CD4-positive, alpha-beta memory T cell (primary cell): ENCODE results near the gene FNDC3B. TPM values are rescaled to one million over a fixed set of nuclear protein-coding genes. Genes with fewer than 3 reads are reported as not detected.
"Not testable (repeated sequence)": the region's sequence is repeated elsewhere in the genome, so short reads cannot be mapped to it uniquely, and the experiment has no call there.

Source experiments
- CTCF ChIA-PET: fragments of 350-600 bp; sonication (Branson Sonifier 250); formaldehyde crosslinking; loops from one replicate; lab custom pipeline; 2021; ENCODE audit warnings: inconsistent platforms; ENCODE audit not compliant: partially characterized antibody; lab: Charles Lee
- POLR2A ChIA-PET: fragments of 350-600 bp; sonication (Branson Sonifier 250); formaldehyde crosslinking; loops from one replicate; lab custom pipeline; 2021; ENCODE audit not compliant: partially characterized antibody; lab: Charles Lee
- DNase-seq, 5 donors: peaks; one replicate each; pipeline versions ENCODE4 v3.0.0 to v3.0.0-alpha.2; 2020 to 2022; ENCODE audit warnings: mixed read lengths in 1 of 5
- H3K27ac ChIP-seq: one replicate; pipeline ENCODE4 v1.7.0; 2013; ENCODE audit warnings: low read depth, low read length
- H3K27me3 ChIP-seq: 2 replicates; pipeline ENCODE4 v1.7.0; 2013; ENCODE audit warnings: mild to moderate bottlenecking, low read length, moderate library complexity; ENCODE audit not compliant: insufficient read depth
- H3K36me3 ChIP-seq: 2 replicates; pipeline ENCODE4 v1.7.0; 2013; ENCODE audit warnings: mild to moderate bottlenecking, low read length, moderate library complexity; ENCODE audit not compliant: insufficient read depth
- H3K4me1 ChIP-seq: 2 replicates; pipeline ENCODE4 v1.7.0; 2013; ENCODE audit warnings: mild to moderate bottlenecking, low read length, moderate library complexity; ENCODE audit not compliant: insufficient read depth
- H3K4me3 ChIP-seq, 2 donors: one replicate each; pipeline ENCODE4 v1.7.0; 2013; ENCODE audit warnings: low read length in 2 of 2, mild to moderate bottlenecking in 1 of 2
- H3K9me3 ChIP-seq, 2 donors: one replicate each; pipeline ENCODE4 v1.7.0; 2013; ENCODE audit warnings: low read length in 2 of 2, control low read depth in 1 of 2; ENCODE audit not compliant: control insufficient read depth in 1 of 2
- H3K27ac Mint-ChIP-seq, 7 donors: one replicate each; pipeline ENCODE4 v1.8.0; 2020 to 2021; ENCODE audit warnings: mixed read lengths in 7 of 7, mild to moderate bottlenecking in 6 of 7, inconsistent platforms in 3 of 7, moderate library complexity in 3 of 7
- H3K27me3 Mint-ChIP-seq, 2 donors: one replicate each; pipeline ENCODE4 v1.8.0; 2020 to 2021; ENCODE audit warnings: mixed read lengths in 2 of 2
- H3K36me3 Mint-ChIP-seq, 2 donors: one replicate each; pipeline ENCODE4 v1.8.0; 2020 to 2021; ENCODE audit warnings: mixed read lengths in 2 of 2, inconsistent platforms in 1 of 2, mild to moderate bottlenecking in 1 of 2
- H3K4me1 Mint-ChIP-seq, 4 donors: one replicate each; pipeline ENCODE4 v1.8.0; 2020 to 2021; ENCODE audit warnings: mixed read lengths in 4 of 4, mild to moderate bottlenecking in 1 of 4
- H3K4me3 Mint-ChIP-seq, 8 donors: one replicate each; pipeline ENCODE4 v1.8.0; 2020 to 2021; ENCODE audit warnings: mixed read lengths in 8 of 8, mild to moderate bottlenecking in 7 of 8, moderate library complexity in 6 of 8, inconsistent platforms in 3 of 8
- H3K9me3 Mint-ChIP-seq, 8 donors: one replicate each; pipeline ENCODE4 v1.8.0; 2020 to 2021; ENCODE audit warnings: mixed read lengths in 8 of 8, mild to moderate bottlenecking in 5 of 8, inconsistent platforms in 3 of 8, moderate library complexity in 1 of 8
- intact Hi-C: fragments of 100-400 bp; cut with micrococcal nuclease; formaldehyde crosslinking; loops from one replicate; pipeline ENCODE4 v1.15.1; 2023
- polyA plus RNA-seq, 2 donors: library from polyadenylated mRNA; unstranded; fragments of 300-500 nt; fragmentation: Illumina TruSeq; gene quantifications; one replicate each; pipeline ENCODE4 v1.2.3, GENCODE V29; 2021
- total RNA-seq, 2 experiments: library from RNA; stranded (reverse); gene quantifications; one replicate each; pipeline ENCODE4 v1.2.3, GENCODE V29; 2021

The FNDC3B gene
- total and polyA plus RNA-seq, 4 experiments from 2014 or later = 10.9 to 18.2 (median 14.8) TPM

GRCh38 chr3:172040078-172040980 lies 951 bp downstream of the FNDC3B start:
- CTCF ChIA-PET = interaction anchor here (1.1 to 1.9 kb wide), 4 partner anchors 14 to 292 kb away, joined by 4 to 6 read pairs (median 5); no protein-coding TSS in a partner anchor
- Mint-ChIP-seq H3K4me3 (peak overlapping the region; percentile 72 to 95 (median 88)), H3K27ac (peak overlapping the region in 6 of 7 donors; percentile 61 to 95 (median 86)), H3K27me3 (no peaks in the 10 kb centered on the region), H3K36me3 (peaks cover 0 to 6% of the 10 kb centered on the region in 2 donors), H3K9me3 (no peaks in the 10 kb centered on the region), H3K4me1 (peaks cover 23 to 60% (median 38%) of the 10 kb centered on the region in 4 donors)
- no peaks in the 10 kb centered on the region for H3K9me3 ChIP-seq
- peaks cover 31% of the 10 kb centered on the region for H3K4me1 ChIP-seq
- intact Hi-C loops = loop anchor here (1.0 kb wide), 1 partner anchor 90 kb away; no protein-coding TSS in a partner anchor
- H3K27me3 ChIP-seq = no peaks in the 10 kb centered on the region
- POLR2A ChIA-PET = interaction anchor here (2.2 kb wide), 1 partner anchor 62 kb away, joined by 7 read pairs; no protein-coding TSS in a partner anchor
- no peaks in the 10 kb centered on the region for H3K36me3 ChIP-seq
- H3K4me3 ChIP-seq = peak overlapping the region; percentile 61 to 62
- H3K27ac ChIP-seq = peak overlapping the region; percentile 92
- peak; percentile 21 to 47 (median 22) for DNase-seq

- Mint-ChIP-seq H3K9me3 (no peaks in the 10 kb centered on the region), H3K36me3 (peaks cover 0 to 6% of the 10 kb centered on the region in 2 donors), H3K4me1 (peaks cover 27 to 65% (median 41%) of the 10 kb centered on the region in 4 donors), H3K27ac (peak overlapping the region; percentile 59 to 88 (median 86)), H3K4me3 (peak overlapping the region; percentile 69 to 90 (median 86)), H3K27me3 (no peaks in the 10 kb centered on the region)
- peak overlapping the region; percentile 92 for H3K27ac ChIP-seq
- no peak for DNase-seq
- no peaks in the 10 kb centered on the region for H3K27me3 ChIP-seq
- ChIA-PET POLR2A (interaction anchor here (2.2 to 2.3 kb wide), 2 partner anchors 61 to 66 kb away, joined by 7 to 14 read pairs; no protein-coding TSS in a partner anchor), CTCF (interaction anchor here (1.0 to 1.9 kb wide), 8 partner anchors 13 to 291 kb away, joined by 3 to 8 read pairs (median 4); no protein-coding TSS in a partner anchor)
- peak overlapping the region; percentile 23 to 62 for H3K4me3 ChIP-seq
- intact Hi-C loops = loop anchor here (1.0 kb wide), 1 partner anchor 89 kb away; no protein-coding TSS in a partner anchor
- peaks cover 31% of the 10 kb centered on the region for H3K4me1 ChIP-seq
- H3K36me3 ChIP-seq = no peaks in the 10 kb centered on the region
- no peaks in the 10 kb centered on the region for H3K9me3 ChIP-seq
Observed at GRCh38 chr3:172040981-172041963, 1.9 kb downstream of the FNDC3B start.

GRCh38 chr3:172042136-172042662 lies 2.8 kb downstream of the FNDC3B start:
- no peaks in the 10 kb centered on the region for H3K27me3 Mint-ChIP-seq
- H3K4me3 ChIP-seq = no peak overlapping the region
- POLR2A ChIA-PET = interaction anchor here (0.5 to 2.3 kb wide), 4 partner anchors 13 to 225 kb away, joined by 3 to 14 read pairs (median 5); no protein-coding TSS in a partner anchor
- CTCF ChIA-PET = interaction anchor here (0.7 to 1.9 kb wide), 9 partner anchors 12 to 557 kb away, joined by 3 to 8 read pairs (median 4); no protein-coding TSS in a partner anchor
- H3K4me1 ChIP-seq = peaks cover 34% of the 10 kb centered on the region
- H3K4me3 Mint-ChIP-seq = peak overlapping the region in 7 of 8 donors; percentile 71 to 90 (median 86)
- DNase-seq = no peak
- H3K27me3 ChIP-seq = no peaks in the 10 kb centered on the region
- no peaks in the 10 kb centered on the region for H3K9me3 Mint-ChIP-seq
- peaks cover 31 to 73% (median 45%) of the 10 kb centered on the region in 4 donors for H3K4me1 Mint-ChIP-seq
- intact Hi-C loops = no loop called here
- peak overlapping the region in 3 of 7 donors; percentile 52 to 66 (median 59) for H3K27ac Mint-ChIP-seq
- no peaks in the 10 kb centered on the region for H3K36me3 ChIP-seq
- no peaks in the 10 kb centered on the region for H3K9me3 ChIP-seq
- H3K36me3 Mint-ChIP-seq = peaks cover 0 to 6% of the 10 kb centered on the region in 2 donors
- H3K27ac ChIP-seq = no peak overlapping the region

GRCh38 chr3:172042663-172043179 lies 3.3 kb downstream of the FNDC3B start:
- H3K27me3 ChIP-seq, H3K9me3 Mint-ChIP-seq, DNase-seq, H3K27me3 Mint-ChIP-seq, H3K9me3 ChIP-seq, H3K36me3 ChIP-seq, H3K27ac ChIP-seq, H3K36me3 Mint-ChIP-seq, H3K4me3 ChIP-seq, intact Hi-C loops: not testable (repeated sequence)
- peak overlapping the region in 1 of 7 donors; percentile 59 for H3K27ac Mint-ChIP-seq
- ChIA-PET POLR2A (interaction anchor here (0.8 to 2.3 kb wide), 3 partner anchors 12 to 64 kb away, joined by 3 to 14 read pairs (median 7); no protein-coding TSS in a partner anchor), CTCF (interaction anchor here (0.7 to 1.9 kb wide), 9 partner anchors 12 to 556 kb away, joined by 3 to 8 read pairs (median 4); no protein-coding TSS in a partner anchor)
- H3K4me1 Mint-ChIP-seq = peaks cover 29 to 71% (median 45%) of the 10 kb centered on the region in 4 donors
- peak overlapping the region in 2 of 8 donors; percentile 88 to 90 for H3K4me3 Mint-ChIP-seq
- peaks cover 34% of the 10 kb centered on the region for H3K4me1 ChIP-seq

GRCh38 chr3:172043233-172043632 lies 3.9 kb downstream of the FNDC3B start:
- ChIA-PET CTCF (interaction anchor here (1.4 to 1.8 kb wide), 4 partner anchors 7 to 232 kb away, joined by 3 to 5 read pairs (median 4); no protein-coding TSS in a partner anchor), POLR2A (interaction anchor here (2.3 kb wide), 1 partner anchor 64 kb away, joined by 14 read pairs; no protein-coding TSS in a partner anchor)
- Mint-ChIP-seq H3K4me3 (peak overlapping the region in 3 of 8 donors; percentile 20 to 57 (median 21)), H3K9me3 (no peaks in the 10 kb centered on the region), H3K27ac (peak overlapping the region in 1 of 7 donors; percentile 41), H3K27me3 (no peaks in the 10 kb centered on the region), H3K36me3 (peaks cover 0 to 6% of the 10 kb centered on the region in 2 donors), H3K4me1 (peaks cover 27 to 66% (median 44%) of the 10 kb centered on the region in 4 donors)
- H3K27ac ChIP-seq = no peak overlapping the region
- H3K4me3 ChIP-seq = no peak overlapping the region
- H3K4me1 ChIP-seq = peaks cover 34% of the 10 kb centered on the region
- intact Hi-C loops = no loop called here
- no peaks in the 10 kb centered on the region for H3K27me3 ChIP-seq
- H3K9me3 ChIP-seq = no peaks in the 10 kb centered on the region
- no peak for DNase-seq
- H3K36me3 ChIP-seq = no peaks in the 10 kb centered on the region

- intact Hi-C loops = loop anchor here (1.0 kb wide), 1 partner anchor 58 kb away; no protein-coding TSS in a partner anchor
Observed at GRCh38 chr3:172043766-172044165, 4.4 kb downstream of the FNDC3B start.

More at GRCh38 chr3:172043766-172044165, 4.4 kb downstream of the FNDC3B start:
- POLR2A ChIA-PET = no interaction called here
- peaks cover 31% of the 10 kb centered on the region for H3K4me1 ChIP-seq
- H3K36me3 ChIP-seq = no peaks in the 10 kb centered on the region
- DNase-seq = no peak
- H3K4me3 ChIP-seq = no peak overlapping the region
- no peak overlapping the region for H3K27ac Mint-ChIP-seq
- H3K27me3 ChIP-seq = no peaks in the 10 kb centered on the region
- no peaks in the 10 kb centered on the region for H3K9me3 Mint-ChIP-seq
- H3K36me3 Mint-ChIP-seq = peaks cover 0 to 6% of the 10 kb centered on the region in 2 donors
- no peak overlapping the region for H3K27ac ChIP-seq
- no peaks in the 10 kb centered on the region for H3K27me3 Mint-ChIP-seq
- no peaks in the 10 kb centered on the region for H3K9me3 ChIP-seq
- CTCF ChIA-PET = interaction anchor here (1.4 to 1.8 kb wide), 2 partner anchors 8 to 48 kb away, joined by 3 to 5 read pairs; no protein-coding TSS in a partner anchor
- peaks cover 27 to 66% (median 44%) of the 10 kb centered on the region in 4 donors for H3K4me1 Mint-ChIP-seq
- no peak overlapping the region for H3K4me3 Mint-ChIP-seq
